ENCODE measurements around the gene ADGRV1.
"Not testable (repeated sequence)": the region's sequence is repeated elsewhere in the genome, so short reads cannot be mapped to it uniquely, and the experiment has no call there.

Gene ADGRV1

DNA sequence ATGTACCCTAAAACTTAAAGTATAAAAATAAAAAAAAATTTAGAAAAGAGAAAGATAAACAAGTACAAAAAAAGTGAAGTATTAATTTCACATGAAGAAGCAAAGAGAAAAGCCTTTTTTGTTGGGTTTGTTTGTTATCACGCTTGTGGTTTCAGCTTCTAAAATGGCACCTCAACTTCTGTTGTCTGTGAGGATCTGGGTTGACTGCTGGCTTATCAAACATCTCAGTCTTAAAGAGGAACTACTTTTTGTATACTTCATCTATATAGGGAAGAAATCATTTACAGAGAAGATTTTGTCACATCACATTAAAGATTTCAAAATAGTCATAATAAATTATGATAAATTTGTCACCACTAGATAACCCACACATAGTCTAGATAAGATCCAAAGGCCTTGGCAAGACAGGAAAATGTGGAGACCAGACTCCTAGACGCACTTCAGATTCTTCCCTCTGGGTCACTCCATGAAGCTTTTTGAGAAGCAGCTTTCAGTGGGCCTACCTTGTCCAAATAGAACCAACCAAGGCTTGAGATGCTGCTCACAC, 8.8 kb upstream of the ADGRV1 start:
- no peak for DNase-seq (ENCODE audit: low read depth)

DNA sequence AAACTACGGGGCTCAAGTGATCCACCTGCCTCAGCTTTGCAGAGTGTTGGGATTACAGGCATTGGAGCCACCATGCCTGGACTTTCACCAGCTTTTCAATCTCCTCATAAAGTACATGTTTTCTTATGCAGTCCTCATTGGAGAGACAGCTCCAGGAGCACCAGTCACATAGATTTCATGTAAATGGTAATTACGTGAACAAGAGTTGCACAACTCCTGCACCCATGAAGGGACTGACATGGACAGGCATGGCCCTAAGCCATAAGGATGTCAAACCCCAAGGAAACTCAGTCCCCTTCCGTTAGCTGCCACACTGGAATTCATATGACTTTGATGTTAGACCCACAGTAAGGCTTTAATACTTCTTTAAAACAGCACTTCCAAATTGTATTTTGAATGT, 7.6 kb upstream of the ADGRV1 start:
- no peak for DNase-seq (ENCODE audit: low read depth)

DNA sequence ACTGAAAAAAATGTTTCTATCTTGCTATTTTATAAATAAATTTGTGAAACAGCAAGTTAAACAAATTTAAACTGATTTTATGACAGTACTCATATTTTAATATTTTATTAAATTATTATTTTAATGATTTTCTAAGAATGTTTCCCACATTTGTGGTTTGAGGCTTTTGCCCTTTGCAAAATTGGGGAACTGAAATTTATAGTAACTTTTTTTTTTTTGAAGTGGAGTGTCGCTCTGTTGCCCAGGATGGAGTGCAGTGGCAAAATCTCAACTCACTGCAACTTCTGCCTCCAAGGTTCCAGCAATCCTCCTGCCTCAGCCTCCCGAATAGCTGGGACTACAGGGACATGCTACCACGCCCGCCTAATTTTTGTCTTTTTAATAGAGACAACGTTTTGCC, 7.2 kb upstream of the ADGRV1 start:
- DNase-seq (ENCODE audit: low read depth): no peak

DNA sequence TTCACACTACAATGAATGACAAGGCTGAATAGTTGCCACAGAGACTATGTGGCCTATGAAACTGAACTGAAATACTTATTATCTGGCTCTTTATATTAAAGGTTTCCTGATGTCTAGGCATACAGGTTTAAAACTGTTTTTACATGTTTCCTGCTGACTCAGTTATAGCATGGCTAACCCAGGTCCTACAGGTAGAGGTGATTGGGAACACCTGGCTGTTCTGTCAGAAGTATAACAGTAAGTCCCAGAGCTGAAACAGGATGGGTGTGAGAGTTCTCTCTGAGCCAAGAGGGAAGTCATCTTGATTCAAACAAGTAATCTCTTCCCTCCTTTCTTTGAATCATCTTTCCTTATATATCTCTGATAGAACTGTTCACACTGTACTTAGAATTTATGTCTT, 4.9 kb upstream of the ADGRV1 start:
- DNase-seq (ENCODE audit: low read depth): no peak

DNA sequence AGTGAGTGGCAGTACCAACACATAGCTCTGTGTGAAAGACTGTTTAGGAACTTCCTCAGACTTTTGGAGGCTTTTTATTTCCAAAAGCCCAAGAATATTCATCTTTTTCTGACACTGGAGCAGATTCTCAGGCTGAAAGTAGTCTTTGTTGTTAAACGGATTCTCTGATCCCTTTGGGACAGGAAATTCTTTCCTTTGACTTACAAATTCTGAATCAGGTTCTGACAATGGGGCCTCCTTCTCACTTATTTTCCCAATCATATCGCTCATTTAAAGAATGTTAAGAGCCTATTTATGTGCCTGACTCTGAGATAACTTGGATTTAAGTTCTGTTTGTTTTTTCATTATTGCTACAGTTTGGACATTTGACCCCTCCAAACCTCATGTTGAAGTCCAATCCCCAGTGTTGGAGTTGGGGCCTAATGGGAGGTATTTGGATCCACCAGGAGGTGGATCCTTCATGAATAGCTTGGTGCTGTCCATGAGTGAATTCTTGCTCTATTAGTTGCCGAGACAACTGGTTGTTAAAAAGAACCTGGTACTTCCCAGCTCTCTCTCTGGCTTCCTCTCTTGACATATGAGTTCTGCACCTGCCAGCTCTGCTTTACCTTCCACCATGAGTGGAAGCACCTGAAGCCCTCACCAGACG, 4.1 kb upstream of the ADGRV1 start:
- DNase-seq (ENCODE audit: low read depth): no peak

DNA sequence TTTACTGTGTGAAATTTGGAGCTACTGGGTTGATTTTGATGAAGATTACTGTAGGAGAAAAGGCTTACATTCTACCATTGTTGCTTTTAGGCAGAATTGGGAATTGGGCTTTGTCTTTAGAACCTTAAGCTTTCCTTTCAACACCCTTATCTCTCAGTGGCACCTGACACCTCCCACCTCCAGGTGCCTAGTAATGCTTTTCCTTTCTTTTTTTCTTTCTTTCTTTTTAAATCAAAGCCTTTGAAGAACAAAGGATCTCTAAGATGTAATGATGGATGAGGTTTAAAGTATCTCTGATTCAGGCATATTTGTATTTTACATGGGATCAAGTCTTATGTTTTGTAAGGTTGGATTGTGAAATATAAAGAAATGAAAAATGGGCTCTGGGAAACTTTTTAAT, 2.9 kb upstream of the ADGRV1 start:
- no peak for DNase-seq (ENCODE audit: low read depth)

DNA sequence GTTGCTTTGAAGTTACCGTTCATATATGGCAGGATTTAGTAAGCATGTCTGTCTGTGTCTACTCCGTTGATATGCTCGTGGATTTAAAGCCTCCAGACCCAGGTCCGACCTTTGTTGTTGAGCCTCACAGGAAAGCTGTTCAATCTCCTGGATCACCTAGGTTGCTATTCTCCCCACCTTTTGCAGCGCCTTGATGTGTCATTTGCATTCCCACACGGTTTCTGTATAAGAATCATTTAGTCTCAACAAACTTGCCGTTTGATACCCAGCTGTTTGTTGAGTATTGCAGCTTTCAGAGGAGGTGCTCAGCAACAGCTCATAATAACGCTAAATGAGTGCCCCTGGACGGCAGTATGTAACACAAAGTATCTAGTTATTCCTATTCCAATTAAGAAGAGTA, 1.2 kb upstream of the ADGRV1 start:
- no peak for DNase-seq (ENCODE audit: low read depth)

DNA sequence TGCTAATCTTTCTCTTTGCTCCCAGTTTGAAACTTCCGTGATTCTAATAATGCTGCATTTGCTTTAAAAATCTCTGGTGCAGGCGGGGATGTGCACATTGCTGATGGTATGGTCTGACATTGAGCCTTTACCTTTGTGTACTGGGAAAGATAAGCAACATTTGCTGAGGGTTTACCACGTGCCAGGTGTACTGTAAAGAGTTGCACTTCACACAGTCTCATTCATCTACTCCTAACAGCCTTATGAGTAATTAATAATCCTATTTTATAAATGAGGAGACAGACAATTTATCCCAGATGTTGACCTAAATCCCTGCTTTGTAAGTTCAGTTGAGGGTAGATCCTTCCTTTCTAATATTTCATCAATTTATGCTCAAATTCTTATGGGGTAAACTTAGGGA, 726 bp upstream of the ADGRV1 start:
- DNase-seq (ENCODE audit: low read depth): no peak

DNA sequence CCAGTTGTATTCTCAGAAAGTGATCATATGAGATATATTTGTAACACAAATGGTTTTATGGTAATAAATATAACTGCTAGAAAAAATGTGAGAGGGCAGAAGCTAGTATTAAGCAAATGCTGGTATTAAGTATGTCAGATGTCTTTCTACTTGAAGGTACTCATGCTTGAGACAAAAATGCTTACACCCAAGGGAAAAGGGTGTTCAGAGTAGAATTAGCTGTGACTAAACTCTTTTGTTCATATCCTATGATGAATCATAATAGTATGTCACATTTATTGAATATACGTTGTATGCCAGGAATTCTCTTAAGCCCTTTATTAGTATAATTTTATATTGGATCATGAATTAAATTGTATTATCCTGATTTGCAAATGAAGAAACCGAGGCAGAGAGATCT, 2.2 kb downstream of the ADGRV1 start:
- DNase-seq (ENCODE audit: low read depth): no peak

DNA sequence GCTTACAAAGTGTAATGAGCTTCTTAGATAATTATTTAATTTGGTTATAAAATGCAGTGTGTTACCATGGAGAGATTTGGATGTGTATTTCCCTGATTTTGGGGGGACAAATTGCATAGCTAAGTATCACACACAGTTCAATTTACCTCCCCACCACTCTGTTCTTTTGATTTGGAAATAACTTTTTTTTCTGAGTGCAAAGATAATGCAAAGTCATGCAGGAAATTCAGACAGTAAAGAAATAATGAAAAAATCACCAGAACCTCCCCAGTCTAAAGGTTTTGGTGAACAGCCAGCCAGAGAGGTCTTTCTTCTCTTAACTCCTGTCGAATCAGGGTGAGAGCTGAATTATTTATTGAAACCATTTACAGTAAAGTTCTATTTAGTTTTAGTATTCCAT, 3.2 kb downstream of the ADGRV1 start:
- DNase-seq (ENCODE audit: low read depth): no peak

DNA sequence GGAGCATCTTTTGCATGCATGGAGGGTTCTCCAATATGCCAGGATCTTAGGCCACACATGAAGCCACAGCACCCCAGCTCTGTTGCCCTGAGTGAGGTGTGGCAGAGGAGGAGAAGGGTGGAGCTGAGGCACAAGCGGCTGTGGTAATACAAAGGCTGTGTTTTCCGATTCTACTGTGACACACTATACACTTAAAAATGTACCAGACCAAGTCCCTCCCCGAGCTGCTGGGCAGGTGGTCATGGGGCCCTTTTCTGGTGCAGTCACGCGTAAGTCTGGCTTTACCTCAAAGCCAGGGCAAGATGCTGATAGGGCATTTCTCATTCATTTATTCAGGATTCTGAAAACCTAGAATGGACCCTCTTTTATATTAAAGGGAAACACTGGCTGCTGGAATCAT, 3.7 kb downstream of the ADGRV1 start:
- no peak for DNase-seq (ENCODE audit: low read depth)

DNA sequence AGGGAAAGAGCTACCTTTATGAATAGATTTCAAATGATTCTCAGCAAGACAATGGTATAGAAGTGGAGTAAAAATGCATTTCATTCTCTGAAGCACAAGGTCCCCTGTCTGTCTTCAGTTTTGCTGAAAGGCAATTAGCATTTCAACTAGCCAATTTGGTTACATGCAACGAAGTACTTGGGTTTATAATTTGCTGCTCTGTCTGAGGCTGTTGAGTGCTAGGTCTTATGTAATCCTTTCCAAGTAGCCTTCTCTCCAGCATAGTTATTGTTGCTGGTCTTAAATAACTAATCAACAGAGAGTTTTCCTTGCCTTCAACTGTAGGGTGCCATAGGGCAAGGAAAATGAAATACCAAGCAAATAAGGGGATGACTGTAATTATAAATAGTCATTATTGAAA, 4.5 kb downstream of the ADGRV1 start:
- DNase-seq (ENCODE audit: low read depth): no peak

DNA sequence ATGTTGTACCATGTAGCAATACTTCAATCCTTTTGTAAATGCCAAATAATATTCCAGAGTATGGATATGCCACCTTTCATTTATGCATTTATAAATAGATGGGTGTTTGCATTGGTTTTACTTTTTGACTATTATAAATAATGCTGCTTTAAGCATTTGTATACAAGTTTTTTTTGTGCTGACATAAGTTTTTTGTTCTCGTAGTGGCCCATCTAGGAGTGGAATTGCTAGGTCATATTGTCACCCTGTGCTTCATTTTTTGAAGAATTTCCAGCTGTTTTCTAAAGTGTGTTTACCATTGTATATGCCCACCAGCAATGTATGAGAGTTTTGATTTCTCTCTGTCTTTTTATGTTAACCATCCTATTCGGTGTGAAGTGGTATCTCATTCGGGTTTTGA, 6.9 kb downstream of the ADGRV1 start:
- DNase-seq (ENCODE audit: low read depth): no peak

DNA sequence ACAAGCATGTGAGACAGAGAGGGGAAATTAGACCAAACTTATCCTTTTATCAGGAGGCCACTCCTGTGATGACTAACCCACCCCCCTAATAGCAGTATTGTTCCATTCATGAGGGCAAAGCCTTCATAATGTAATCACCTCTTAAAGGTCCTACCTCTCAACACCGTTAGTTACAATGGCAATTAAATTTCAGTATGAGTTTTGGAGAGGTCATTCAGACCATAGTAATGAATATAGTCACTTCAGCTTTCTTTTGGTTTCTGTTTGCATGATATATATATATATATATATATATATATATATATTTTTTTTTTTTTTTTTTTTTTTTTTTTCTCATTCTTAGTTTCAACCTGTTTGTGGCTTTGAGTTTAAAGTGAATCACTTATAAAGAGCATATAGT, 10.5 kb downstream of the ADGRV1 start:
- DNase-seq (ENCODE audit: low read depth): no peak

DNA sequence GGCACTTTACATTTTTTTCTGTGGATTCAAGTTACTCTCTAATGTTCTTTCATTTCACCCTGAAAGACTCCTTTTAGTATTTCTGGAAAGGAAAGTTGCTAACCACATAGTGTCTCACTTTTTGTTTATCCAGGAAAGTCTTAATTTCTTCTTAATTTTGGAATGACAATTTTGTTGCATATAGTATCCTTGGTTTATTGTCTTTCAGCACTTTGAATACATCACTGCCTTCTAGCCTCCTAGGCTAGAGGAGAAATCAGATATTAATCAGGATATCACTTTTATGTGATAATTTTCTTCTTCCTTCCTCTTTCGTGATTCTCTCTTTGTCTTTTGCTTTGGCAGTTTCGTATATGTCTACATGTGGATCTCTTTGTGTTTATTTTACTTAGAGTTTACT, 11.4 kb downstream of the ADGRV1 start:
- no peak for DNase-seq (ENCODE audit: low read depth)

DNA sequence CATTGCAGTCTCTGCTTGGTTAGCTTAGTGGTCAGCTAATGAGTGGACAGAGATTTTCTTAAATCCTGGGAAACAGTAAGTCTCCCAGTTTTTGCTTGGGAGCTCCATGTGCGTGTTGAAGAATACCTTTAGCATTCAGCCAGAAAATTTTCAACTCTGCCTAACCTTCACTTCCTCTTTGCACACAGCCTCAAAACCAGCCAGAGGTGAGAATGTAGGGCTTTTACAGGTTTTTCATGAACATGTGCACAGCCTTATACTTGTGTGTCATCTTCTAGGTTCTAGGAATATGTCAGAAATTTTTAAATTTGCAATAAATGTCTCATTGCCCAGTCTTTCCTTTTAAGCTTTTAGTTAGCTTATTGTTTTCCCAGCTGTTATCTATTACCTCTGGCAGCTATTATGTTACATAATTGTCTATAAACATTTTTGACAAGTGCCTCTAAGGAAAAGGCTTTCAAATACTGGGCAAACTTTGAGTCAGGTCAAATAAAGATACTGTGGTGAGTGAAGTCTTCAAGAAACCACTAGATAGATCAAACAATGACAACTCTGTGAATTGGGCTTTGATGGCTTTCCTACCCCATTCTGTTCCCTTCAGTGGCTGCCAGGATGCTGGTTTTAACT, 12.7 kb downstream of the ADGRV1 start:
- DNase-seq (ENCODE audit: low read depth): no peak

DNA sequence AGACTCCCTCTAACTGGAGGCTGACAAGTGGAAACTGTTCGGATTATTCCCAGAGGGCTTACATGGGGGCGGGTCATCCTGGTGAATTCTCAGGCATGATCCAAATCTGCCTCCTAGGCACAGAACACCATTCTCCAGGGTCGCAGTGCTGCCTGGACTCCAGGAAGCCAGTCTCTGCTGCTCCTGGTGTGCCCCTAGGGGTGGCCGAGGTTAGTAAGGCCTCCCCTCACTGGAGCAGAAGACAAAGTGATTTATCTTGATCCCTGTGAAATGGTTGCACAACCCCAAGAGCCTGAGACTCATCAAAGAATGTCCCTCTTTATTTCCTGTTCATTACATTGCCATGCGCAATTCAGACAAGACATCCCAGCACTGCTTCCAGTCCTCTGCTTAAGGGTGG, 17.1 kb downstream of the ADGRV1 start:
- DNase-seq (ENCODE audit: low read depth): no peak

DNA sequence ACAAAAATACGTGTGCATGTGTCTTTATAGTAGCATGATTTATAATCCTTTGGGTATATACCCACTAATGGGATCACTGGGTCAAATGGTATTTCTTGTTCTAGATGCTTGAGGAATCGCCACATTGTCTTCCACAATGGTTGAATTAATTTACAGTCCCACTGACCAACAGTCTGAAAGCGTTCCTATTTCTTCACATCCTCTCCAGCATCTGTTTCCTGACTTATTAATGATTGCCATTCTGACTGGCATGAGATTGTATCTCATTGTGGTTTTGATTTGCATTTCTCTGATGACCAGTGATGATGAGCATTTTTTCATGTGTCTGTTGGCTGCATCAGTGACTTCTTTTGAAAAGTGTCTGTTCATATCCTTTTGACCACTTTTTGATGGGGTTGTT, 18.0 kb downstream of the ADGRV1 start:
- DNase-seq (ENCODE audit: low read depth): not testable (repeated sequence)

DNA sequence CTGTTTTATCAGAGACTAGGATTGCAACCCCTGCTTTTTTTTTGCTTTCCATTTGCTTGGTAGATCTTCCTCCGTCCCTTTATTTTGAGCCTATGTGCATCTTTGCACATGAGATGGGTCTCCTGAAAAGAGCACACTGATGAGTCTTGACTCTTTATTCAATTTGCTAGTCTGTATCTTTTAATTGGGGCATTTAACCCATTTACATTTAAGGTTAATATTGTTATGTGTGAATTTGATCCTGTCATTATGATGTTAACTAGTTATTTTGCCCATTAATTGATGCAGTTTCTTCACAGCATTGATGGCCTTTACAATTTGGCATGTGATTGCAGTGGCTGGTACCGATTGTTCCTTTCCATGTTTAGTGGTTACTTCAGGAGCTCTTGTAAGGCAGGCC, 21.3 kb downstream of the ADGRV1 start:
- DNase-seq (ENCODE audit: low read depth): not testable (repeated sequence)

DNA sequence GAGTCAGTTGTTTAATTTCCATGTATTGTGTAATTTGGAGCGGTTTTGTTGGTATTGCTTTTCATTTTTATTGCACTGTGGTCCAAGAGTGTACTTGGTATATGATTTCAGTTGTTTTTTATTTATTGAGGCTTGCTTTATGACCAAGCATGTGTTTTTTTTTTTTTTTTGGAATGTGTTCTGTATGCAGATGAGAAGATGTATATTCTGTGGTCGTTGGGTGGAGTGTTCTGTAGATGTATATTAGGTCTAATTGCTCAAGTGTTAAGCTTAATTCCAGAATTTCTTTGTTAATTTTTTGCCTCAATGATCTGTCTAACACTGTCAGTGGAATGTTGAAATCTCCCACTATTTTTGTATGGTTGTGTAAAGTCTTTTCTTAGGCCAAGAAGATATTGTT, 23.4 kb downstream of the ADGRV1 start:
- DNase-seq (ENCODE audit: low read depth): no peak

DNA sequence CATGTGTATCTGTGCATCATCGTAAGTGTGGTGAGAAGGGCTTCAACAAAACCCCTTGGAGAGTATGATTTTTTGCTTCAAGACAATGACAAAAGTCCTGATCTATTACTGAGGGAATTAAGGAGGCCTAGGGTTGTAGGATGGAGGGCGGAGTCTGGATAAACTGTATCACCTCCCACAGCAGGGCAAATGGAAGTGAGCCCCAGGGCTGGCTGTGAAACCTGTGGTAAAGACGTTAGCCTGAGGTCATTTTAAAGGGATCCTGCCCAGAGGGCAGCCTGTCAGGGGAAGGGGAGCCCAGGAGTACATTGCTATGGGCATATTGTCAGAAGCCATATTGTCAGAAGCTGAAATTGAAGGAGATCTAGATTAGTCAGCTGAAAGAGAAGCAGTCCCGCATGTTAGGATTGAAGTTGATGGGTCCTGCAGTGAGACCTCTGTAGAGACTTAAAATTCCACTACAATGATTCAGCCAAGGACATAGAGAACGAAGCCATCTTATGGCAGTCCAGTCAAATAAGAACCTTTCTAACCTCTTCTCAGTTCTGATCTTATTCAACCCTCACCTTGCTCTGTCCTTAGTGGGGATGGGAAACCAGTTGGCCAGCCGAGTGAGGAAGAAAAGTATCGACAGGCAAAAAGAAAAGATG, 26.9 kb downstream of the ADGRV1 start:
- DNase-seq (ENCODE audit: low read depth): no peak

DNA sequence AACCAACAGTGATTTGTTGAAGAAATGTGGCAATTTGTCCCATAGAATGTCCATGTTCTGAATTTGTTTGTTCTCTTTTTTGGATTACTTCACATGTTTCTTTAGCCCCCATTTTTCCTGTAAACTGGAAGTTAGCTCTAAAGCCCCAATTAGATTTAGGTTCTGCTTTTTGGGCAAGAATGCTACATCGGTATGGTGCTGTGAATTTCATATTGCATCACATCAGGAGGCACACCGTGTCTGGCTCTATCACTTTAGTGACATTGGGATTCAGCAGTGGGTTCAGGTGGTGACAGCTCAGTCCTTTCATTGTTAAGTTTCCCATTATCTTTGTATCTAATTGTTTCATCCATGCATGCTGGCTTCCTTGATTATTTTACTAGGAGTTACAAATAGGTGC, 27.9 kb downstream of the ADGRV1 start:
- DNase-seq (ENCODE audit: low read depth): no peak

DNA sequence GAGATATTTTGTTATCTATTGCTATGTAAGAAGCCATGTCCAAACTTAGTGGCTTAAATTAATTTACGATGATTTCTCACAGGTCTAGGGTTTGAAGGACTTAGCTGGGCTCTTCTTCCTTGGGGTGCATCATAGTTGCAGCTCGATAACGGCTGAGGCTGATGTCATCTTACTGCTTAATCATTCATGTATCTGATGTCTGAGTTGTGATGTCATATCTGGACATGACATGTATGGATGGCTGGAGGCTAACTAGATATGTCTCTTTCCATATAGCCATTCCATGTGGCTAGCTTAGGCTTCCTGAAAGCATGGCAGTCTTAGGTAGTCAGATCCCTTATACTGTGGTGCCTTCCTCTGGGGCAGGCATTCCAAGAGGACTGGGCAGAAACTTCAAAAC, 31.6 kb downstream of the ADGRV1 start:
- no peak for DNase-seq (ENCODE audit: low read depth)

DNA sequence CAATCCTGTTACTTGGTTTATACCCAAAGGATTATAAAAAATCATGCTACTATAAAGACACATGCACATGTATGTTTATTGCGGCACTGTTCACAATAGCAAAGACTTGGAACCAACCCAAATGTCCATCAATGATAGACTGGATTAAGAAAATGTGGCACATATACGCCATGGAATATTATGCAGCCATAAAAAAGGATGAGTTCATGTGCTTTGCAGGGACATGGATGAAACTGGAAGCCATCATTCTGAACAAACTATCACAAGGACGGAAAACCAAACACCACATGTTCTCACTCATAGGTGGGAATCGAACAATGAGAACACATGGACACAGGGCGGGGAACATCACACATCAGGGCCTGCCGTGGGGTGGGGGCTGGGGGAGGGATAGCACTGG, 34.5 kb downstream of the ADGRV1 start:
- not testable (repeated sequence) for DNase-seq (ENCODE audit: low read depth)

Measured in stimulated activated CD8-positive, alpha-beta memory T cell treated with anti-CD3 and anti-CD28 coated beads, Interleukin-12 subunit alpha, Interleukin-12 subunit beta, amount 100 ng/mL, for 1 hour (primary cell).